Astrocyte (in vitro differentiated cells and primary cell): ENCODE data around the gene HOXD9. TPM values are rescaled to one million over a fixed set of nuclear protein-coding genes. Genes with fewer than 3 reads are reported as not detected.
A peak's percentile ranks its signal among the peaks of the same experiment; 100 is the strongest.

ENCODE experiments used
- DNase-seq: peaks from one replicate; pipeline ENCODE4 v3.0.0-alpha.2; 2010; ENCODE audit warnings: low read depth
- FAIRE-seq: peaks from 2 replicates; lab custom pipeline; 2011; peaks lifted over from hg19 to GRCh38; lab: Jason Lieb, UNC
- H2AFZ ChIP-seq: 2 replicates; pipeline ENCODE4 v1.6.0; 2012; ENCODE audit warnings: low read depth, low read length, inconsistent platforms
- H3K27ac ChIP-seq: 2 replicates; pipeline ENCODE4 v1.5.1; 2011; ENCODE audit warnings: low read depth, low read length, inconsistent platforms
- H3K27me3 ChIP-seq: 2 replicates; pipeline ENCODE4 v1.6.0; 2011; ENCODE audit warnings: low read length, inconsistent platforms; ENCODE audit not compliant: insufficient read depth
- H3K36me3 ChIP-seq: 2 replicates; pipeline ENCODE4 v1.5.1; 2011; ENCODE audit warnings: low read length, inconsistent platforms; ENCODE audit not compliant: insufficient read depth
- H3K4me1 ChIP-seq: 2 replicates; pipeline ENCODE4 v1.5.1; 2011; ENCODE audit warnings: low read length, inconsistent platforms; ENCODE audit not compliant: insufficient read depth
- H3K4me2 ChIP-seq: 2 replicates; pipeline ENCODE4 v1.6.0; 2012; ENCODE audit warnings: low read length, inconsistent platforms
- H3K4me3 ChIP-seq: 2 replicates; pipeline ENCODE4 v1.5.1; 2011; ENCODE audit warnings: low read depth, mild to moderate bottlenecking, low read length, inconsistent platforms; ENCODE audit not compliant: insufficient read depth
- H3K79me2 ChIP-seq: 2 replicates; pipeline ENCODE4 v1.6.0; 2012; ENCODE audit warnings: mild to moderate bottlenecking, low read length, inconsistent platforms; ENCODE audit not compliant: insufficient read depth
- H3K9ac ChIP-seq: 2 replicates; pipeline ENCODE4 v1.6.0; 2012; ENCODE audit warnings: mild to moderate bottlenecking, low read length, inconsistent platforms
- H3K9me3 ChIP-seq: 2 replicates; pipeline ENCODE4 v1.5.1; 2012; ENCODE audit warnings: low read depth, mild to moderate bottlenecking, low read length, inconsistent platforms; ENCODE audit not compliant: insufficient read depth
- H4K20me1 ChIP-seq: 2 replicates; pipeline ENCODE4 v1.6.0; 2012; ENCODE audit warnings: low read length, inconsistent platforms; ENCODE audit not compliant: insufficient read depth
- H3K27ac Mint-ChIP-seq: one replicate; pipeline ENCODE4 v1.8.0; 2021; ENCODE audit warnings: mild to moderate bottlenecking, mixed read lengths; ENCODE audit not compliant: unreplicated experiment
- H3K27me3 Mint-ChIP-seq: one replicate; pipeline ENCODE4 v1.8.0; 2021; ENCODE audit warnings: low read depth, mixed read lengths; ENCODE audit not compliant: unreplicated experiment
- H3K36me3 Mint-ChIP-seq: one replicate; pipeline ENCODE4 v1.8.0; 2021; ENCODE audit warnings: low read depth, mixed read lengths; ENCODE audit not compliant: unreplicated experiment
- H3K4me1 Mint-ChIP-seq: one replicate; pipeline ENCODE4 v1.8.0; 2021; ENCODE audit warnings: low read depth, mixed read lengths; ENCODE audit not compliant: unreplicated experiment
- H3K4me3 Mint-ChIP-seq: one replicate; pipeline ENCODE4 v1.8.0; 2021; ENCODE audit warnings: mild to moderate bottlenecking, moderate library complexity, mixed read lengths; ENCODE audit not compliant: unreplicated experiment
- H3K9me3 Mint-ChIP-seq: one replicate; pipeline ENCODE4 v1.8.0; 2021; ENCODE audit warnings: mild to moderate bottlenecking, mixed read lengths; ENCODE audit not compliant: unreplicated experiment
- EZH2 ChIP-seq: IDR thresholded peaks from 2 replicates; pipeline ENCODE4 v1.6.1; 2012; ENCODE audit warnings: mild to moderate bottlenecking, low read length, inconsistent platforms; ENCODE audit not compliant: insufficient read depth
- total RNA-seq: library from RNA; stranded (reverse); gene quantifications from 2 replicates; pipeline ENCODE4 v1.2.1, GENCODE V29; 2021
- TF ChIP-seq, protein P1 (sequence below): IDR thresholded peaks from 2 replicates; pipeline ENCODE4 v1.5.1; 2011; ENCODE audit warnings: low read depth, mild to moderate bottlenecking, inconsistent platforms, low read length, moderate library complexity; ENCODE audit not compliant: insufficient read depth

Gene HOXD9
- total RNA-seq, 1 donor from 2014 or later = not detected

DNA sequence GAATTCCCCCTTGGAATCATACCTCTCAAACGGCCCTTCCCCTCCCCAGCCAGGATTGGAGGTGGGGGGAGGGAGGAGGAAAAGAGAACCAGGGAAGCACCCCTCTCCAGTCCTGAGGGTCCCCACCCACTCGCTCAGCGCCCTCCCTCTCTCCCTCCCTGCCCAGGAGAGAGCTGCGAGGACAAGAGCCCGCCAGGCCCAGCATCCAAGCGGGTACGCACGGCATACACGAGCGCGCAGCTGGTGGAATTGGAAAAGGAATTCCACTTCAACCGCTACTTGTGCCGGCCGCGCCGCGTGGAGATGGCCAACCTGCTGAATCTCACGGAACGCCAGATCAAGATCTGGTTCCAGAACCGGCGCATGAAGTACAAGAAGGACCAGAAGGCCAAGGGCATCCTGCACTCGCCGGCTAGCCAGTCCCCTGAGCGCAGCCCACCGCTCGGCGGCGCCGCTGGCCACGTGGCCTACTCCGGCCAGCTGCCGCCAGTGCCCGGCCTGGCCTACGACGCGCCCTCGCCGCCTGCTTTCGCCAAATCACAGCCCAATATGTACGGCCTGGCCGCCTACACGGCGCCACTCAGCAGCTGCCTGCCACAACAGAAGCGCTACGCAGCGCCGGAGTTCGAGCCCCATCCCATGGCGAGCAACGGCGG lies 49.0 kb downstream of the HOXD9 start:
- Histone ChIP-seq H3K27me3 (peaks cover 57% of the 10 kb centered on the region), H2AFZ (peak overlapping the region; percentile 66), H3K4me2 (peak overlapping the region; percentile 50), H4K20me1 (no peaks in the 10 kb centered on the region), H3K79me2 (no peaks in the 10 kb centered on the region), H3K4me1 (peaks cover 4% of the 10 kb centered on the region), H3K27ac (peak overlapping the region; percentile 32), H3K4me3 (no peak overlapping the region), H3K36me3 (no peaks in the 10 kb centered on the region), H3K9ac (peak overlapping the region; percentile 57), H3K9me3 (no peaks in the 10 kb centered on the region)
- no peak for FAIRE-seq
- Mint-ChIP-seq H3K36me3 (no peaks in the 10 kb centered on the region), H3K4me1 (peaks cover 12% of the 10 kb centered on the region), H3K4me3 (no peak overlapping the region), H3K9me3 (peaks cover 13% of the 10 kb centered on the region), H3K27ac (no peak overlapping the region), H3K27me3 (peaks cover 79% of the 10 kb centered on the region)
- peak; percentile 58 for DNase-seq
- TF ChIP-seq, protein P1, sequence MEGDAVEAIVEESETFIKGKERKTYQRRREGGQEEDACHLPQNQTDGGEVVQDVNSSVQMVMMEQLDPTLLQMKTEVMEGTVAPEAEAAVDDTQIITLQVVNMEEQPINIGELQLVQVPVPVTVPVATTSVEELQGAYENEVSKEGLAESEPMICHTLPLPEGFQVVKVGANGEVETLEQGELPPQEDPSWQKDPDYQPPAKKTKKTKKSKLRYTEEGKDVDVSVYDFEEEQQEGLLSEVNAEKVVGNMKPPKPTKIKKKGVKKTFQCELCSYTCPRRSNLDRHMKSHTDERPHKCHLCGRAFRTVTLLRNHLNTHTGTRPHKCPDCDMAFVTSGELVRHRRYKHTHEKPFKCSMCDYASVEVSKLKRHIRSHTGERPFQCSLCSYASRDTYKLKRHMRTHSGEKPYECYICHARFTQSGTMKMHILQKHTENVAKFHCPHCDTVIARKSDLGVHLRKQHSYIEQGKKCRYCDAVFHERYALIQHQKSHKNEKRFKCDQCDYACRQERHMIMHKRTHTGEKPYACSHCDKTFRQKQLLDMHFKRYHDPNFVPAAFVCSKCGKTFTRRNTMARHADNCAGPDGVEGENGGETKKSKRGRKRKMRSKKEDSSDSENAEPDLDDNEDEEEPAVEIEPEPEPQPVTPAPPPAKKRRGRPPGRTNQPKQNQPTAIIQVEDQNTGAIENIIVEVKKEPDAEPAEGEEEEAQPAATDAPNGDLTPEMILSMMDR = no peak
- TF ChIP-seq EZH2 = no peak

DNA sequence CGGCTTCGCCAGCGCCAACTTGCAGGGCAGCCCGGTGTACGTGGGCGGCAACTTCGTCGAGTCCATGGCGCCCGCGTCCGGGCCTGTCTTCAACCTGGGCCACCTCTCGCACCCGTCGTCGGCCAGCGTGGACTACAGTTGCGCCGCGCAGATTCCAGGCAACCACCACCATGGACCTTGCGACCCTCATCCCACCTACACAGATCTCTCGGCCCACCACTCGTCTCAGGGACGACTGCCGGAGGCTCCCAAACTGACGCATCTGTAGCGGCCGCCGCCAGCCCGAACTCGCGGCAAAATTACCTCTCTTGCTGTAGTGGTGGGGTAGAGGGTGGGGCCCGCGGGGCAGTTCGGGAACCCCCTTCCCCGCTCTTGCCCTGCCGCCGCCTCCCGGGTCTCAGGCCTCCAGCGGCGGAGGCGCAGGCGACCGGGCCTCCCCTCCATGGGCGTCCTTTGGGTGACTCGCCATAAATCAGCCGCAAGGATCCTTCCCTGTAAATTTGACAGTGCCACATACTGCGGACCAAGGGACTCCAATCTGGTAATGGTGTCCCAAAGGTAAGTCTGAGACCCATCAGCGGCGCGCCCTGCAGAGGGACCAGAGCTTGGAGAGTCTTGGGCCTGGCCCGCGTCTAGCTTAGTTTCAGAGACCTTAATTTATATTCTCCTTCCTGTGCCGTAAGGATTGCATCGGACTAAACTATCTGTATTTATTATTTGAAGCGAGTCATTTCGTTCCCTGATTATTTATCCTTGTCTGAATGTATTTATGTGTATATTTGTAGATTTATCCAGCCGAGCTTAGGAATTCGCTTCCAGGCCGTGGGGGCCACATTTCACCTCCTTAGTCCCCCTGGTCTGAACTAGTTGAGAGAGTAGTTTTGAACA lies 49.7 kb downstream of the HOXD9 start:
- DNase-seq (peak; percentile 49), FAIRE-seq (no peak)
- Mint-ChIP-seq H3K4me1 (peaks cover 12% of the 10 kb centered on the region), H3K27me3 (peaks cover 79% of the 10 kb centered on the region), H3K4me3 (no peak overlapping the region), H3K36me3 (no peaks in the 10 kb centered on the region), H3K9me3 (peaks cover 13% of the 10 kb centered on the region), H3K27ac (no peak overlapping the region)
- H3K36me3 ChIP-seq = no peaks in the 10 kb centered on the region
- no peaks in the 10 kb centered on the region for H3K79me2 ChIP-seq
- peaks cover 4% of the 10 kb centered on the region for H3K4me1 ChIP-seq
- H3K27me3 ChIP-seq = peaks cover 61% of the 10 kb centered on the region
- peak; percentile 79 for TF ChIP-seq EZH2
- TF ChIP-seq, protein P1 = no peak
- H3K4me3 ChIP-seq = peak overlapping the region; percentile 20
- peak overlapping the region; percentile 37 for H3K27ac ChIP-seq
- peak overlapping the region; percentile 57 for H3K9ac ChIP-seq
- peak overlapping the region; percentile 50 for H3K4me2 ChIP-seq
- peak overlapping the region; percentile 66 for H2AFZ ChIP-seq
- H3K9me3 ChIP-seq = no peaks in the 10 kb centered on the region
- no peaks in the 10 kb centered on the region for H4K20me1 ChIP-seq
